ENCODE measurements around the gene VSNL1.

VSNL1 gene

GRCh38 chr2:17682098-17682857 is 141.8 kb downstream of the VSNL1 start:
- in situ Hi-C loops (cut with HindIII; ENCODE audit: low sequenced_read_pairs), result no loop called here
- no peak for DNase-seq (ENCODE audit: low read depth, low spot score)
- H3K4me3 ChIP-seq (ENCODE audit: low read depth, low read length), result no peak overlapping the region
- no peak for TF ChIP-seq CTCF (IDR thresholded peaks at IDR 0.05; ENCODE audit: low read depth, low read length)

- no peak for DNase-seq (ENCODE audit: low read depth, low spot score)
- in situ Hi-C loops (cut with HindIII; ENCODE audit: low sequenced_read_pairs), result no loop called here
- no peak for TF ChIP-seq CTCF (IDR thresholded peaks at IDR 0.05; ENCODE audit: low read depth, low read length)
- H3K4me3 ChIP-seq (ENCODE audit: low read depth, low read length), result no peak overlapping the region
These were observed 143.5 kb downstream of the VSNL1 start for GRCh38 chr2:17683981-17684380.

- in situ Hi-C loops (cut with HindIII; ENCODE audit: low sequenced_read_pairs), result no loop called here
- no peak for TF ChIP-seq CTCF (IDR thresholded peaks at IDR 0.05; ENCODE audit: low read depth, low read length)
- DNase-seq (ENCODE audit: low read depth, low spot score), result no peak
- no peak overlapping the region for H3K4me3 ChIP-seq (ENCODE audit: low read depth, low read length)
These were observed 148.1 kb downstream of the VSNL1 start for GRCh38 chr2:17688600-17688999.

DNA sequence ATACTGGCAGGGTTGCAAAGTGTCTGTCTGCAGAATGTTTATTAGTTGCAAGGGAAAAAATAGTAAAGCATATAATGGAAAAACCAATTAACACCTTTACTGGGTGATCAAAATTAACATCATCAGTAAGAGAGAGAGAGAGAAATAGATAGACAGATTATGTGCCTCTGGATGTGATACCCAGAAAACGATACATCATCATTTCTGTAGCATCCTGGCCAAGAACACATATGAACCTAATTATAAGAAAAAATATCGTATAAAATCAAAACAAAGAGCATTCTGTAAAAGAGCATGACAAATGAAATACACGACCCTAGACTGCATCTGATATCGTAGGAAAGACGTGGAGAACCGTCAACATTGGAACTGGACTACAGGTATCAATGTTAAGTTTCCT is 148.5 kb downstream of the VSNL1 start:
- no peak for DNase-seq (ENCODE audit: low read depth, low spot score)
- in situ Hi-C loops (cut with HindIII; ENCODE audit: low sequenced_read_pairs), result no loop called here
- H3K4me3 ChIP-seq (ENCODE audit: low read depth, low read length), result no peak overlapping the region
- no peak for TF ChIP-seq CTCF (IDR thresholded peaks at IDR 0.05; ENCODE audit: low read depth, low read length)

- no peak overlapping the region for H3K4me3 ChIP-seq (ENCODE audit: low read depth, low read length)
- in situ Hi-C loops (cut with HindIII; ENCODE audit: low sequenced_read_pairs), result no loop called here
- TF ChIP-seq CTCF (IDR thresholded peaks at IDR 0.05; ENCODE audit: low read depth, low read length), result no peak
- DNase-seq (ENCODE audit: low read depth, low spot score), result no peak
These were observed 150.3 kb downstream of the VSNL1 start for GRCh38 chr2:17690776-17691175.
